Measurements from ENCODE around the gene HUNK.

GRCh38 chr21:31967334-31967733 lies 94.5 kb downstream of the HUNK start:
- TF ChIP-seq CTCF (IDR thresholded peaks at IDR 0.05) (no peak), POLR2A (IDR thresholded peaks at IDR 0.05) (no peak), POLR2AphosphoS5 (IDR thresholded peaks at IDR 0.05) (no peak)

Measured in sigmoid colon (tissue), 4 donors.